ENCODE results near the gene SSX3.
"Not testable (repeated sequence)": the region's sequence is repeated elsewhere in the genome, so short reads cannot be mapped to it uniquely, and the experiment has no call there.

The SSX3 gene, protein sequence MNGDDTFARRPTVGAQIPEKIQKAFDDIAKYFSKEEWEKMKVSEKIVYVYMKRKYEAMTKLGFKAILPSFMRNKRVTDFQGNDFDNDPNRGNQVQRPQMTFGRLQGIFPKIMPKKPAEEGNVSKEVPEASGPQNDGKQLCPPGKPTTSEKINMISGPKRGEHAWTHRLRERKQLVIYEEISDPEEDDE

DNA sequence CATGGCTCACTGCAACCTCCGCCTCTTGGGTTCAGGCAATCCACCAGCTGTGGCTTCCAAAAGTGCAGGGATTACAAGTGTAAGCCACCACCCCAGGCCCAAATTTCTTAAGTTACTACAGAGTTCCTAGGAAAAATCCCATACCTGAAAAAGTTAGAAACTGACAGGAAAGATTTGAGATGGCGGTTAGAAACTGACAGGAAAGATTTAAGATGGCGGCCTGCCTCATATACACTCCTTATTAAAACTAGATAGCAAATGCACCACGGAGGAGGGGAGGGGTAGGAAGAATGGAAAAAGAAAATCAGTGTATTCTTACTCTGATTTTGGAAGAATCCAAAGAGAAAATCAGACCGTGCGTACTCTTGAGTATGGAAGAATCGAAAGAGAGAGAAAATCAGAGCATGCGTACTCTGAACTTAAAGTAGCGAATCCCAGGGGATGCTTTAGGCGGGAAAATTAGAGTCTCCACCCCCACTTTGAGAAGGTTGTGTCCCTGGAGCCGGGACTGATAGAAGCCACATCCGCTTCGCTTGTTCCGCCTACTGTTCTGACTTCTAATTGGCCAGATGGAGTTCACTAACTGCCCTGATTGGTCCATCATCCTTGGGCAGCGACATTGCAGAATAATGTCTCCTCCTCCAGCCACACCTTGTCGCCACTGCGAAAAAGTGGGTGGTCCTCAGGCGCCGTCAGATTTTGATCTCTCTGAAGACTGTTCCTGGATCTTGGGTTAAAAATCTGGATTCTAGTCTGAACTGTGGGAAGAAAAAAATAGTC, at the start of gene SSX3:
Gene SSX3, minus strand, starts transcription at position 389 of the 780 bp plus-strand sequence. CDS start 1,454 bp downstream, outside the sequence.
- H3K27ac ChIP-seq; H3K36me3 ChIP-seq (replicated peaks); in situ Hi-C loops (cut with HindIII; ENCODE audit: low pct_ligation_motif_present, low sequenced_read_pairs); H3K27me3 ChIP-seq (replicated peaks); DNase-seq; H3K4me3 ChIP-seq (ENCODE audit: low read depth, low read length): not testable (repeated sequence)

DNA sequence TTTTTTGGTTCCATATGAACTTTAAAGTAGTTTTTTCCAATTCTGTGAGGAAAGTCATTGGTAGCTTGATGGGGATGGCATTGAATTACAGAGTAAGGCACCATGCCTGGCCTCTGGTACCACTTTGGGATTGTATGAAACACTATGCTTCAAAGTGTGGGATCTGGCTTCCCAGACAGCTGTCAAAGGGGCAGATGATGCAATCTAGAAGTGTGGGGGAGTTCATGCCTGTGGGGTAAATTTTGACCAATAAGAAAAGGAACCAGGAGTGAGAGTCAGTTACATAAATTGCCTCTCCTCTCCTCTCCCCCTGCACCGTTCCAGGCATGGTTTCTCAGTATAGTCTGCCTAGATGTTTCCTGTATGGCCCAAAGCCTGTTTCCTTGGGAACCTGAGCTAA, 41.3 kb upstream of the SSX3 start:
- H3K36me3 ChIP-seq (replicated peaks); H3K4me3 ChIP-seq (ENCODE audit: low read depth, low read length); H3K27me3 ChIP-seq (replicated peaks); DNase-seq; H3K27ac ChIP-seq; in situ Hi-C loops (cut with HindIII; ENCODE audit: low pct_ligation_motif_present, low sequenced_read_pairs): not testable (repeated sequence)

DNA sequence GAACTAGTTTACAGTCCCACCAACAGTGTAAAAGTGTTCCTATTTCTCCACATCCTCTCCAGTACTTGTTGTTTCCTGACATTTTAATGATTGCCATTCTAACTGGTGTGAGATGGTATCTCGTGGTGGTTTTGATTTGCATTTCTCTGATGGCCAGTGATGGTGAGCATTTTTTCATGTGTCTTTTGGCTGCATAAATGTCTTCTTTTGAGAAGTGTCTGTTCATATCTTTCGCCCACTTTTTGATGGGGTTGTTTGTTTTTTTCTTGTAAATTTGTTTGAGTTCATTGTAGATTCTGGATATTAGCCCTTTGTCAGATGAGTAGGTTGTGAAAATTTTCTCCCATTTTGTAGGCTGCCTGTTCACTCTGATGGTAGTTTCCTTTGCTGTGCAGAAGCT, 40.4 kb upstream of the SSX3 start:
- H3K27me3 ChIP-seq (replicated peaks); H3K36me3 ChIP-seq (replicated peaks); DNase-seq; H3K4me3 ChIP-seq (ENCODE audit: low read depth, low read length); H3K27ac ChIP-seq; in situ Hi-C loops (cut with HindIII; ENCODE audit: low pct_ligation_motif_present, low sequenced_read_pairs): not testable (repeated sequence)

DNA sequence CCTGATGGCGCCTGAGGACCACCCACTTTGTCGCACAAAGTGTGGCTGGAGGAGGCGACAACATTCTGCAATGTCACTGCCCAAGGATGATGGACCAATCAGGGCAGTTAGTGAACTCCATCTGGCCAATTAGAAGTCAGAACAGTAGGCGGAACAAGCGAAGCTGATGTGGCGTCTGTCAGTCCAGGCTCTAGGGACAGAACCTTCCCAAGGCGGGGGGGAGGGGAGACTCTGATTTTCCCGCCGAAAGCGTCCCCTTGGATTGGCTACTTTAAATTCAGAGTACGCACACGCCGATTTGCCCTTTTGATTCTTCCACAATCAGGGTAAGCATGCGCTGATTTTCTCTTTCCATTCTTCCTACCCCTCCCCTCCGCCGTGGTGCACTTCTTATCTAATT, 26.7 kb upstream of the SSX3 start, which contains the start of gene SSX4:
Gene SSX4, plus strand, starts transcription at position 301 of the 400 bp plus-strand sequence. CDS start 515 bp downstream, outside the sequence.
- DNase-seq; in situ Hi-C loops (cut with HindIII; ENCODE audit: low pct_ligation_motif_present, low sequenced_read_pairs); H3K4me3 ChIP-seq (ENCODE audit: low read depth, low read length); H3K36me3 ChIP-seq (replicated peaks); H3K27me3 ChIP-seq (replicated peaks); H3K27ac ChIP-seq: not testable (repeated sequence)

DNA sequence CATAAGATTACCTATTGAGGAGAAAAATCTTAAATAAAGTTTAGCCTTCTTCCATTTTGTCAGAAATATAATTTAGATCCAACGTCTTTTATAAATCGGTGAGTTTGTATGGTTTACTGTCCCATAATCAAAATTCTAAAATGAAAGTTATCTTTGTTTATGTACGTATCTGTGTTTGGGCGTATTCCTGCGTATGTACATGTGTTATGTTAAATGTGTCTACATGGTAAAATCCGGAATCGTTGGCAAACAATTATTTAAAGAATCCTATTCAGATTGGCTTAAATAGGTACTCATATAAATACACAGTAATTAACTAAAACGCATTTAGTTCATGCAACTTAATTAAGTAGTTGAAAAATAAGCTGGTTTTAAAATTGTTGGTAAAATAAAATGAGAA, 13.9 kb upstream of the SSX3 start:
- H3K27me3 ChIP-seq (replicated peaks); H3K4me3 ChIP-seq (ENCODE audit: low read depth, low read length); H3K27ac ChIP-seq; H3K36me3 ChIP-seq (replicated peaks); in situ Hi-C loops (cut with HindIII; ENCODE audit: low pct_ligation_motif_present, low sequenced_read_pairs); DNase-seq: not testable (repeated sequence)

DNA sequence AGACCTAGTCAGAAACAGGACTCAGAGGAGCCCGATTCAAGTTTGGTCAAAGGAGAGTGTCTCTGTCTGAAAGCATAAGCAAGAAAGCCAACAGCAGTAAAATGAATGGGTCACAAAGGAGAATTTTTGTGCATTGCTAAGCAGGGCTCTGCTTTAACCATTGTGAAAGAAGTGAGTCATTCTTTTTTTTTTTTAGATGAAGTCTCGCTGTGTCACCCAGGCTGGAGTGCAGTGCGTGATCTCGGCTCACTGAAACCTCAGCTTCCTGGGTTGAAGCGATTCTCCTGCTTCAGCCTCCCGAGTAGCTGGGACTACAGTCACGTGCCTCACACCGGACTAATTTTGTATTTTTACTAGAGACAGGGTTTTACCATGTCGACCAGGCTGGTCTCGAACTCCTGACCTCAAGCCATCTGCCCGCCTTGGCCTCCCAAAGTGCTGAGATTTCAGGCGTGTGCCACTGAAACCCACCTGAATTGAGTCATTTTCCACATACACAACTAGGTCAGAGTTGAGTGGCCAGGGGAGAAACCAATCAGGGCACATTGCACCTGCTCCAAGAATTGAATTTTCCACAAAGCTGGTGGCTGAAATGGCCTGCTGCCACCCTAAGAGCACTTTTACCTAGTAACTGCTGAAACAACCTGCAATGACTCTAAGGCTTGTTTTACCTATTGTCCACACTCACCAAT, 11.4 kb upstream of the SSX3 start:
- DNase-seq; H3K27ac ChIP-seq; H3K4me3 ChIP-seq (ENCODE audit: low read depth, low read length); in situ Hi-C loops (cut with HindIII; ENCODE audit: low pct_ligation_motif_present, low sequenced_read_pairs); H3K27me3 ChIP-seq (replicated peaks); H3K36me3 ChIP-seq (replicated peaks): not testable (repeated sequence)

DNA sequence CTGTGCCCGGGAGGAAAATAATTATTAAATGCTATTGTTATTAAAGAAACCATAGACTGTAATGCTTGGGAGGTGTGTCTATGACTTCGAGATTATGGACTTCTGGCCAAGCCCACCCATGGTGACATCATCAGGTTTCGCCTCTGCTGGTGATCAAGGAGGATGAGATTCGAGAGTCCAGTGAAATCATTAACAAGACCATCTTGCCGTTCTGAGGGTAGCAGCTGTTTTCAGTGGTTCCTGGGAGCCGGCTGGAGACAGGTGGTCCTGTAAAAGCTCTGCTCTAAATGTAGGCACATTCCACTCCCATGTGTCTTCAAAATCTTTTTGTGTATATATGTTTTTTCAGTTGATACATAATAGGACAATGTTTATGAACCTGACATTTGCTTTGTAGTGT, 2.8 kb upstream of the SSX3 start:
- H3K4me3 ChIP-seq (ENCODE audit: low read depth, low read length); DNase-seq; in situ Hi-C loops (cut with HindIII; ENCODE audit: low pct_ligation_motif_present, low sequenced_read_pairs); H3K27me3 ChIP-seq (replicated peaks); H3K36me3 ChIP-seq (replicated peaks); H3K27ac ChIP-seq: not testable (repeated sequence)

DNA sequence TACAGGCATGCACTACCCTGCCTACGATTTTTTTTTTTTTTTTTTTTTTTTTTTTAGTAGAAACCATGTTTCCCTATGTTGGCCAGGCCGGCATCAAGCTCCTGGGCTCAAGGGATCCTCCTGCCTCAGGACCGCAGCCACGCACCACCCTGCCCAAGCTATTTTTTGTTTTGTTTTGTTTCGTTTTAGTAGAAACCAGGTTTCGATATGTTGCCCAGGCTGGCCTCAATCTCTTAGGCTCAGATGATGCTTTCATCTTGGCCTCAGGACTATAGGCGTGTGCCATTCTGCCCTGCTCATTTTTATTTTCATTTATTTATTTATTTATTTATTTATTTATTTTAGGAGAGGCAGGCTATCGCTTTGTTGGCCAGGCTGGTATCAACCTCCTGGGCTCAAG, 1.2 kb upstream of the SSX3 start:
- no peak overlapping the region for H3K27ac ChIP-seq
- in situ Hi-C loops (cut with HindIII; ENCODE audit: low pct_ligation_motif_present, low sequenced_read_pairs), result no loop called here
- TF ChIP-seq, protein P1, sequence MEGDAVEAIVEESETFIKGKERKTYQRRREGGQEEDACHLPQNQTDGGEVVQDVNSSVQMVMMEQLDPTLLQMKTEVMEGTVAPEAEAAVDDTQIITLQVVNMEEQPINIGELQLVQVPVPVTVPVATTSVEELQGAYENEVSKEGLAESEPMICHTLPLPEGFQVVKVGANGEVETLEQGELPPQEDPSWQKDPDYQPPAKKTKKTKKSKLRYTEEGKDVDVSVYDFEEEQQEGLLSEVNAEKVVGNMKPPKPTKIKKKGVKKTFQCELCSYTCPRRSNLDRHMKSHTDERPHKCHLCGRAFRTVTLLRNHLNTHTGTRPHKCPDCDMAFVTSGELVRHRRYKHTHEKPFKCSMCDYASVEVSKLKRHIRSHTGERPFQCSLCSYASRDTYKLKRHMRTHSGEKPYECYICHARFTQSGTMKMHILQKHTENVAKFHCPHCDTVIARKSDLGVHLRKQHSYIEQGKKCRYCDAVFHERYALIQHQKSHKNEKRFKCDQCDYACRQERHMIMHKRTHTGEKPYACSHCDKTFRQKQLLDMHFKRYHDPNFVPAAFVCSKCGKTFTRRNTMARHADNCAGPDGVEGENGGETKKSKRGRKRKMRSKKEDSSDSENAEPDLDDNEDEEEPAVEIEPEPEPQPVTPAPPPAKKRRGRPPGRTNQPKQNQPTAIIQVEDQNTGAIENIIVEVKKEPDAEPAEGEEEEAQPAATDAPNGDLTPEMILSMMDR (IDR thresholded peaks at IDR 0.05; ENCODE audit: low read depth, low read length, missing control alignments), result no peak
- H3K4me3 ChIP-seq (ENCODE audit: low read depth, low read length), result no peak overlapping the region
- DNase-seq, result no peak
- no peaks in the 10 kb centered on the region for H3K36me3 ChIP-seq (replicated peaks)
- no peaks in the 10 kb centered on the region for H3K27me3 ChIP-seq (replicated peaks)

DNA sequence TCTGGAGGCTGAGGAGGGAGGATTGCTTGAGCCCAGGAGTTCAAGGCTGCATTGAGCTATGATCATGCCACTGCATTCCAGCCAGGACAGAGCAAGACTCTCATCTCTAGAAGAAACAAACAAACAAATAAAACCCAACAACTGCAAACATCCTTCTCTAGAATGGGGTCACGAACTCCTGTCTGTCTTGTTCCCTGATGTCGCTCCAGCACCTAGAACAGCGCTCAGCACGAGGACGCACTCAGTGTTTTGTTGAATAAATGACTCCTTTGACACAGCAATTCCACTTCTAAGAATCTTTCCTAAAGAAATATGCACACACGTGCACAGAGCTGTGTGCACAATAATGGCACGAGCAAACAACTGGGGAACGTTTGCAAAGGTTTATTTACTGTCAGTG, 10.4 kb downstream of the SSX3 start:
- DNase-seq; H3K36me3 ChIP-seq (replicated peaks); in situ Hi-C loops (cut with HindIII; ENCODE audit: low pct_ligation_motif_present, low sequenced_read_pairs); H3K27me3 ChIP-seq (replicated peaks); H3K4me3 ChIP-seq (ENCODE audit: low read depth, low read length); H3K27ac ChIP-seq: not testable (repeated sequence)

DNA sequence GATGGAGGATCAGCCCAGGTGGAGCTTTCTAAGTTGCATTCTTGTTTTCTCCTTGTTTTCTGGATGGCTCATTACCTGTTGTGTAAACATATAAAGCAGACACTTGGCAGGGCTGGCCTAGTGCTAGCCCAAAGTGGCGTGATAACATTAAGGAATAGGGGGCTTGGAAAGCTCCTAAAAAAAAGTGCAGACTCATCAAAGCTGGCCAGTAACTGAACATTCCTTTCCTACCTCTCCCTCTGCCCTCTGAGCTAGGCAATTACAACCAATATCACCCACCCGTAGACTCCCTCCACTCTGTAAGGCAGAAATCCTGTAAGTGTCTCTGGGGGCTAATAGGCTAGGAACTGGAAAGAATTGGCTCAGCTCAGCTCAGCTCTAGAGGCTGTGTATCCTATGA, 42.5 kb downstream of the SSX3 start:
- H3K4me3 ChIP-seq (ENCODE audit: low read depth, low read length); DNase-seq; H3K36me3 ChIP-seq (replicated peaks); H3K27me3 ChIP-seq (replicated peaks); in situ Hi-C loops (cut with HindIII; ENCODE audit: low pct_ligation_motif_present, low sequenced_read_pairs); H3K27ac ChIP-seq: not testable (repeated sequence)
